ENCODE measurements around the gene SPG21.

Gene SPG21

GRCh38 chr15:64960153-64960552, 29.6 kb downstream of the SPG21 start:
- Histone ChIP-seq H3K27me3 (replicated peaks; ENCODE audit: control insufficient read depth, insufficient read depth, low read length) (no peaks in the 10 kb centered on the region), H3K36me3 (ENCODE audit: control insufficient read depth, insufficient read depth, low read length) (peaks cover 36% of the 10 kb centered on the region), H3K4me3 (replicated peaks; ENCODE audit: low read depth, low read length) (no peak overlapping the region)
- TF ChIP-seq, protein P1, sequence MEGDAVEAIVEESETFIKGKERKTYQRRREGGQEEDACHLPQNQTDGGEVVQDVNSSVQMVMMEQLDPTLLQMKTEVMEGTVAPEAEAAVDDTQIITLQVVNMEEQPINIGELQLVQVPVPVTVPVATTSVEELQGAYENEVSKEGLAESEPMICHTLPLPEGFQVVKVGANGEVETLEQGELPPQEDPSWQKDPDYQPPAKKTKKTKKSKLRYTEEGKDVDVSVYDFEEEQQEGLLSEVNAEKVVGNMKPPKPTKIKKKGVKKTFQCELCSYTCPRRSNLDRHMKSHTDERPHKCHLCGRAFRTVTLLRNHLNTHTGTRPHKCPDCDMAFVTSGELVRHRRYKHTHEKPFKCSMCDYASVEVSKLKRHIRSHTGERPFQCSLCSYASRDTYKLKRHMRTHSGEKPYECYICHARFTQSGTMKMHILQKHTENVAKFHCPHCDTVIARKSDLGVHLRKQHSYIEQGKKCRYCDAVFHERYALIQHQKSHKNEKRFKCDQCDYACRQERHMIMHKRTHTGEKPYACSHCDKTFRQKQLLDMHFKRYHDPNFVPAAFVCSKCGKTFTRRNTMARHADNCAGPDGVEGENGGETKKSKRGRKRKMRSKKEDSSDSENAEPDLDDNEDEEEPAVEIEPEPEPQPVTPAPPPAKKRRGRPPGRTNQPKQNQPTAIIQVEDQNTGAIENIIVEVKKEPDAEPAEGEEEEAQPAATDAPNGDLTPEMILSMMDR (IDR thresholded peaks at IDR 0.05; ENCODE audit: insufficient read depth, low read length, poor library complexity, severe bottlenecking): no peak
- DNase-seq (ENCODE audit: extremely low read depth, insufficient read length): no peak

DNA sequence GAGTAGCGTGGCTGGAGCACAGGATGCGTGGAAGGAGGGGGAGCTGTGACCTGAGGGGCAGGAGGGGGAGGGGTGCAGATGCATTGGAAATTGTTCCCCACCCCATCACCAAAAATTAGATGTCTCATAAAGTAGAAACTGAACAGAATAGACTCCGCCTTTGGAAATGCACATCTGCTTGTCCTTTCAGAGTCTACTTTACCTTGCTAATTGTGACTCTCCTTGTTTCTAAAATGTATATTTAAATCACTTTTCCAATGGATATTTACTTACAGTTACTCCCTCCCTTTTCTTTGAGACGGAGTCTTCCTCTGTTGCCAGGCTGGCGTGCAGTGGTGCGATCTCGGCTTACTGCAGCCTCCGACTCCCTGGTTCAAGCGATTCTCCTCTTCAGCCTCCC, 30.6 kb downstream of the SPG21 start:
- no peak for DNase-seq (ENCODE audit: extremely low read depth, insufficient read length)
- no peaks in the 10 kb centered on the region for H3K27me3 ChIP-seq (replicated peaks; ENCODE audit: control insufficient read depth, insufficient read depth, low read length)
- peaks cover 30% of the 10 kb centered on the region for H3K36me3 ChIP-seq (ENCODE audit: control insufficient read depth, insufficient read depth, low read length)
- H3K4me3 ChIP-seq (replicated peaks; ENCODE audit: low read depth, low read length): no peak overlapping the region
- TF ChIP-seq, protein P1 (IDR thresholded peaks at IDR 0.05; ENCODE audit: insufficient read depth, low read length, poor library complexity, severe bottlenecking): no peak

GRCh38 chr15:64954395-64954794, 35.3 kb downstream of the SPG21 start:
- TF ChIP-seq, protein P1 (IDR thresholded peaks at IDR 0.05; ENCODE audit: insufficient read depth, low read length, poor library complexity, severe bottlenecking): no peak
- Histone ChIP-seq H3K4me3 (replicated peaks; ENCODE audit: low read depth, low read length) (no peak overlapping the region), H3K36me3 (ENCODE audit: control insufficient read depth, insufficient read depth, low read length) (peaks cover 12% of the 10 kb centered on the region), H3K27me3 (replicated peaks; ENCODE audit: control insufficient read depth, insufficient read depth, low read length) (no peaks in the 10 kb centered on the region)
- no peak for DNase-seq (ENCODE audit: extremely low read depth, insufficient read length)

GRCh38 chr15:64951777-64952418, 37.8 kb downstream of the SPG21 start:
- H3K4me3 ChIP-seq (replicated peaks; ENCODE audit: low read depth, low read length): no peak overlapping the region
- H3K36me3 ChIP-seq (ENCODE audit: control insufficient read depth, insufficient read depth, low read length): peaks cover 8% of the 10 kb centered on the region
- H3K27me3 ChIP-seq (replicated peaks; ENCODE audit: control insufficient read depth, insufficient read depth, low read length): no peaks in the 10 kb centered on the region
- TF ChIP-seq, protein P1 (IDR thresholded peaks at IDR 0.05; ENCODE audit: insufficient read depth, low read length, poor library complexity, severe bottlenecking): no peak
- DNase-seq (ENCODE audit: extremely low read depth, insufficient read length): no peak

- Histone ChIP-seq H3K4me3 (replicated peaks; ENCODE audit: low read depth, low read length) (no peak overlapping the region), H3K36me3 (ENCODE audit: control insufficient read depth, insufficient read depth, low read length) (peaks cover 8% of the 10 kb centered on the region), H3K27me3 (replicated peaks; ENCODE audit: control insufficient read depth, insufficient read depth, low read length) (no peaks in the 10 kb centered on the region)
- TF ChIP-seq, protein P1 (IDR thresholded peaks at IDR 0.05; ENCODE audit: insufficient read depth, low read length, poor library complexity, severe bottlenecking): peak; percentile 8
- DNase-seq (ENCODE audit: extremely low read depth, insufficient read length): no peak
Measured at GRCh38 chr15:64950888-64951287, 38.8 kb downstream of the SPG21 start.

Data from GM06990 (cell line).